GM18520 (cell line): ENCODE measurements around the gene MIA3.
"Not testable (repeated sequence)": the region's sequence is repeated elsewhere in the genome, so short reads cannot be mapped to it uniquely, and the experiment has no call there.

ENCODE experiments used
- ATAC-seq: cut with Tn5 transposase; IDR thresholded peaks from one replicate; pipeline ENCODE4 v1.9.1; 2021; ENCODE audit not compliant: unreplicated experiment

MIA3 gene

DNA sequence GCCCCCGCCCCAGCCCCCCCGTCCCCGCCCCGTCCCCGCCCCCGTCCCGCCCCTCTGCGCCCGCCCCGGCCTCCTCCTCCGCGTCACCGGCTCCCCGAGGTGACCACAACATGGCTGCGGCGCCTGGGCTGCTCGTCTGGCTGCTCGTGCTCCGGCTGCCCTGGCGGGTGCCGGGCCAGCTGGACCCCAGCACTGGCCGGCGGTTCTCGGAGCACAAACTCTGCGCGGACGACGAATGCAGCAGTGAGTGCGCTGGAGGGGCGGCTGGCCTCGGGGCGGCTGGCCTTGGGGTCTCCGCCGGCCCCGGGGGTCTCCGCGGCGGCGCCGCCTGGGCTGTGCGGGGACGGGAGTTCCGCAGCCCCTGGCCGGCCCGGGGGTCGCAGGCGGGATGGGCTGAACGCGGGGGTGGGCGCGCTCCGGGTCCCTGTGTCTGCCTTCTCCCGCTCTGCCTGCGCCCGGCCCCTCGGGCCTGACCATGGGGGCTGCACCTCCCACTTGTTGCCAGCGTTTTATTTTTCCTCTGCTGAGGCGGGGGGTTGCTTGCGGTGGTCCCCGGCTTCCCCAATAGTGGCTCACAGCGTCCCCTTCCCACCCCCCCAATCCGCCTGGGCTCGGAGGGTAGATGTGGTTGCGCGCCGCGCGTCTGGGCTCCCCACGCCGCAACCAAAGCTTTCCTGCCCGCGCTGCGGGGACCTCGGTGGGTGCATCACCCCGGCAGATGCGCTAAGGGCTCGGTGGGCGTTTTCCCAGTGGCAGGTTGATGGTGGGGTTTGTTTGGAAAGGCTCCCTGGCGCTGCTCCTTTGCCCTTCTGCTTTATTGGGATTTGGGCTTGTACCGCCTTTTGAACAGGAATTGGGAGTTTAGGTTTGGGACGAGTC, at the start of gene MIA3:
TSS of gene MIA3 (plus strand) at position 97 of the 879 bp plus-strand sequence. CDS start at position 111, 14 bp downstream.
- ATAC-seq: peak; percentile 33

DNA sequence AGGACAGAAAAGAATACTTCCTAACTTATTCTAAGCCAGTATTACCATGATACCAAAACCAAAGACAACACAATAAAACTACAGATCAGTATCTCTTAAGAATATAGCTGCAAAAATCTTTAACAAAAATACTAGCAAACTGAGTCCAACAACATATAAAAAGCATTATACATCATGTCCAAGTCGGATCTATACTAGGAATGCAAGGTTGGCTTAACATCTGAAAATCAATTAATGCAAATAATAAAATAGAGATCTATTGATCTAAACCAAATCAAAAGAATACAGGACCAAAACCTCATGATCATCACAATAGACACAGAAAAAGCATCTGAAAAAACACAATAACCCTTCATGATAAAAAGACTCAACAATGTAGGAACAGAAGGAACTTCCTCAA, 47.1 kb upstream of the MIA3 start:
- no peak for ATAC-seq

- no peak for ATAC-seq
Observed at GRCh38 chr1:222579316-222579715, 38.6 kb upstream of the MIA3 start.

- peak; percentile 78 for ATAC-seq
Observed at GRCh38 chr1:222582099-222582774, 35.7 kb upstream of the MIA3 start.

DNA sequence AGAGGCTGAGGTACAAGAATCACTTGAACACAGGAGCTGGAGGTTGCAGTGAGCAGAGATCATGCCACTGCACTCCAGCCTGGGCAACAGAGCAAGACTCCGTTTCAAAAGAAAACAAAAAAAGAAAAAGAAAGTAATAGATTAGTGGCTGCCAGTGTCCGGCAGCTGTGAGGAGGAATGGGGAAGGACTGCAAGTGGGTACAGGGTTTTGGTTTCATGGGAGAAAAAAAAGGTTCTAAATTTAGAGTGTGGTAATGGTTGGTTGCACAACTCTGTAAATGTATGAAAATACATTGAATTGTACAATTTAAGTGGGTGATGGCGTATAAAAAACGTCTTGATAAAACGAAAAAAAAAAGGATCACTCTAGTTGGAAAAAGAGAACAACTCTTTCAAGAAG, 34.8 kb upstream of the MIA3 start:
- ATAC-seq: peak; percentile 77

GRCh38 chr1:222586842-222587241, 31.1 kb upstream of the MIA3 start:
- ATAC-seq: no peak

DNA sequence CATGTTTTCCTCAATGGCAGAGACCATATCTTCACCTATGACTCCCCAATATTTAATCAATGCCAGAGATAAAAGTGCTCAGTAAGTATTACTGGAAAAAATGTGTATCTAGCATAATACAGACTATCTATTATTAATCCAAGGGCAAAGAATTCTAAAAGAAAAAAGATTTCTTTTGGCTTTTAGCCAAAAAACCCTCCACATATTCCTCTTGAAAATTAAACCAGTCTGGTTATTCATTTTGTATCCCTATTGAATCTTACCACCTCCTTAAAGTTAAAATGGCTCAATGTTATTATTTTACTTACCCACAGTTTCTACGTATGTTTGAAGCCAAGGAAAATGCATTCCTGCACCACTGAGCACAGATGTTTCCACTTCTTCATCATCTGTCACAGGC, 29.8 kb upstream of the MIA3 start:
- ATAC-seq: no peak

GRCh38 chr1:222589462-222590302, 28.2 kb upstream of the MIA3 start, which contains the start of gene TAF1A:
Gene TAF1A (minus strand): TSS chr1:222589933.
- ATAC-seq: peak; percentile 94

- no peak for ATAC-seq
Observed at GRCh38 chr1:222592171-222592570, 25.7 kb upstream of the MIA3 start.

GRCh38 chr1:222594789-222595188, 23.1 kb upstream of the MIA3 start:
- no peak for ATAC-seq

- ATAC-seq: no peak
Observed at GRCh38 chr1:222596696-222597095, 21.2 kb upstream of the MIA3 start.

- no peak for ATAC-seq
Observed at GRCh38 chr1:222600281-222600680, 17.6 kb upstream of the MIA3 start.

DNA sequence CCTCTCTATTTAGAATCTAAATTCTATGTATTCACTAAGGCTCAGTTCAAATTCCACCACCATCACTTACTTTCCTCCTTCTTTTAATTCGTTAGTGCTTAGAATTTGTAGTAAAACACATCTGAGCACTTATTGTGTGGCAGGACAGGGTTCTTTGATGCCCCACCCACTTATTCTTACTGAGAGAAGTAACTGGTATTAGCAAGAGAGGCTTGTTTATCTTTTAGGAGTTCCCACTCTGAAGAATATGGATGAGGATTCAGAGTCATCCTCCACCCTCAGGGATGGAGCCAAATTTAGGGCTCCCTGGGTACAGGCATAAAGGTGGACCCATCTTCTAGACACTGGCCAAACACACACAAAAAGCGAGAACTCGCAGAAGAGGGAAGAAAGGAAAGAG, 16.6 kb upstream of the MIA3 start:
- ATAC-seq: no peak

- no peak for ATAC-seq
Observed at GRCh38 chr1:222606757-222607156, 11.1 kb upstream of the MIA3 start.

GRCh38 chr1:222609111-222609510, 8.8 kb upstream of the MIA3 start:
- not testable (repeated sequence) for ATAC-seq

DNA sequence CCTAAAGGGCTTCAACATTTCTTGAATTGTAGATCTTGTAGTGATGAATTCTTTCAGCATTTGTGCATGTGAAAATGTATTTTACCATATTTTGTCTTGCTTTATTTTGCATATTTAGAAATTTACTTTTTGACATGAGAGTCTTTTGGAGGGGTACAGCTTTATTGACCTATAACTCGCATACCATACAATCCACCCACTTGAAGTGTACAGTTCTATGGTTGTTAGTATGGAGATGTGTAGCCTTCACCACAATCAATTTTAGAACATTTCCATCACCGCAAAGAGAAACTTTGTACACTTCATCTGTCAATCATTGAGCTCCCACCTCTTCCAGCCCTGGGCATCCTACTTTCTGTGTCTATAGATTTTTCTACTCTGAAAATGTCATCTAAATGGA, 7.2 kb upstream of the MIA3 start:
- no peak for ATAC-seq

GRCh38 chr1:222613627-222614026, 4.3 kb upstream of the MIA3 start:
- no peak for ATAC-seq

DNA sequence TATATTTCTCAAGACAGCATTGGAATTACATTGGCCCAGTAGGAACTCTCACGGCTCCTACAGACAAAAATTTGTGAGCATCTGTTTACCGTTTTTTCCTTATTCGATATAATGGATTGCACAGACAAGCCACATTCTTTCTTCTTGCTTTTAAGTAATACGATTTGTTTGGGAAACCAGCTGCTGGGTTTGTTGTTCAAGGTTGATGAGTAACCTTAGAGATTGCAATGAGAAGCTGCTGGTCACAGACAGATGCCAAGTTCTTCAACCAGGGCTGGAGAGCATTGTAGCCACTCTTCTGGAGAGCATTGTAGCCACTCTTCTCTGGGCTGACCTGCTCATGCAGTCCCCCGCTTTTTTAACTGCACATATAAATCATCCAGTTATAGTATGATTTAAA, 1.4 kb upstream of the MIA3 start:
- no peak for ATAC-seq

GRCh38 chr1:222617367-222617951, 438 bp upstream of the MIA3 start:
- ATAC-seq: peak; percentile 79

DNA sequence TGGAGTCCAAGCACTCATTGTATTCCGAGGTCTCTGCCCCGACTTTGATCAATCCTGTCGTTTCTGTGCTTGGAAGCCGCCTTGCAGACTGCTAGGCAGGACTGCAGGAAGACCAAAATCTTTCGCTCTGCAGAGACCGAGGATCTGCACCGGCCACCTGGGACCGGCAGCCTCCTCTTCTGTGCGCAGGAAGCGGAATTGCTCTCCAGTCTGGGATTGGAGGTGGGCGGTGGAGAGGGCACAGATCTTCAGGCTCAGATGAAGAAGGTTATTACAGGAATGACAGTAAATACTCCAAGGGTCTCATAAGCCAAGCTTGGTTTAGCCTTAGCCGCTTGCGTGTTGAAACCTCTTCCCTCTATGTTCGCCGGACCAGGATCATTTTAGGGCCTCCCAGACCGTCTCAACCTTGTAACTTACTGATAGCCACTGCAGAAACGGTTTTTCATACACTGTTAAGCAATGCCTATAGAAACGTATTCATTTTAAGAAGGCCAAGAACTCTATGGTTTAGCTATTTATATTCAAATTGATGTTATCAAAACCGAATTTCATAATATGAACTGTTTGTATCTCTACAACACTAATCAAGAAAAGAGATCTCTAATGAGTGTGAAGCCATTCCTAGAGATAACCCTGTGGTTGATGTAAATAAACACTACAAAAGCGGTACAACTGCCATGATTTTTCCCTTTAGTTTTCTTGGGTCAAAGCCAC, 1.1 kb downstream of the MIA3 start:
- no peak for ATAC-seq
